GM23248 (cell line): ENCODE measurements around the gene KRT82. TPM values are rescaled to one million over a fixed set of nuclear protein-coding genes. Genes with fewer than 3 reads are reported as not detected.

Experiments used
- DNase-seq: peaks from one replicate; pipeline ENCODE4 v3.0.0-alpha.2; 2015
- H2AFZ ChIP-seq: fragments of 200-600 bp; sonication (generic); 2 replicates; pipeline ENCODE4 v1.6.1; 2016; ENCODE audit warnings: antibody characterized with exemption
- H3F3A ChIP-seq: fragments of 200-600 bp; sonication (generic); 2 replicates; pipeline ENCODE4 v1.6.1; 2016; ENCODE audit warnings: mild to moderate bottlenecking, antibody characterized with exemption, mixed run types; ENCODE audit not compliant: insufficient read depth
- H3K27ac ChIP-seq: fragments of 200-600 bp; sonication (generic); 2 replicates; pipeline ENCODE4 v1.5.1; 2016; ENCODE audit warnings: mild to moderate bottlenecking
- H3K27me3 ChIP-seq: fragments of 200-600 bp; sonication (generic); replicated peaks from 2 replicates; pipeline ENCODE4 v1.6.1; 2016; ENCODE audit warnings: mild to moderate bottlenecking; ENCODE audit not compliant: insufficient read depth
- H3K36me3 ChIP-seq: fragments of 200-600 bp; sonication (generic); 2 replicates; pipeline ENCODE4 v1.6.1; 2016; ENCODE audit warnings: low read depth, mild to moderate bottlenecking
- H3K4me1 ChIP-seq: fragments of 200-600 bp; sonication (generic); 2 replicates; pipeline ENCODE4 v1.6.1; 2016; ENCODE audit warnings: mild to moderate bottlenecking; ENCODE audit not compliant: insufficient read depth
- H3K4me2 ChIP-seq: fragments of 200-600 bp; sonication (generic); one replicate; pipeline ENCODE4 v1.6.1; 2016; ENCODE audit warnings: mild to moderate bottlenecking; ENCODE audit not compliant: unreplicated experiment
- H3K4me3 ChIP-seq: fragments of 200-600 bp; sonication (generic); 2 replicates; pipeline ENCODE4 v1.5.1; 2016; ENCODE audit warnings: mild to moderate bottlenecking
- H3K79me2 ChIP-seq: fragments of 200-600 bp; sonication (generic); 2 replicates; pipeline ENCODE4 v1.6.1; 2016; ENCODE audit warnings: mild to moderate bottlenecking; ENCODE audit not compliant: insufficient read depth
- H3K9ac ChIP-seq: fragments of 200-600 bp; sonication (generic); 2 replicates; pipeline ENCODE4 v1.6.1; 2016; ENCODE audit warnings: mild to moderate bottlenecking
- H3K9me2 ChIP-seq: fragments of 200-600 bp; sonication (generic); 2 replicates; pipeline ENCODE4 v1.6.1; 2016; ENCODE audit warnings: mixed run types, mild to moderate bottlenecking, moderate library complexity; ENCODE audit not compliant: insufficient read depth
- H3K9me3 ChIP-seq: fragments of 200-600 bp; sonication (generic); one replicate; pipeline ENCODE4 v1.6.1; 2017; ENCODE audit warnings: low read depth
- H4K20me1 ChIP-seq: fragments of 200-600 bp; sonication (generic); 2 replicates; pipeline ENCODE4 v1.6.0; 2016; ENCODE audit not compliant: insufficient read depth
- EZH2 ChIP-seq: fragments of 200-600 bp; sonication (generic); IDR thresholded peaks from 2 replicates; pipeline ENCODE4 v1.6.1; 2018; ENCODE audit warnings: antibody characterized with exemption, mild to moderate bottlenecking; ENCODE audit not compliant: insufficient read depth, poor library complexity, severe bottlenecking
- EZH2phosphoT487 ChIP-seq: fragments of 200-600 bp; sonication (generic); IDR thresholded peaks from 2 replicates; pipeline ENCODE4 v1.6.1; 2018; ENCODE audit warnings: antibody characterized with exemption, moderate library complexity, mild to moderate bottlenecking, low read depth; ENCODE audit not compliant: insufficient read depth
- WGBS, 2 experiments: methylation state at CpG; one replicate each; pipeline ENCODE4 v1.1.6; 2015 to 2017; ENCODE audit warnings: low lambda C conversion rate in 2 of 2, low coverage in 1 of 2; ENCODE audit errors: missing lambda C conversion rate in 2 of 2; 5-methylcytosine and 5-hydroxymethylcytosine counted together
- in situ Hi-C: fragments of 300-500 bp; cut with MboI; formaldehyde crosslinking; loops from 2 replicates; pipeline ENCODE4 v1.15.0; 2020
- polyA plus RNA-seq: library from polyadenylated mRNA; unstranded; fragments of >200 nt; fragmentation: Nextera tagmentation; extraction: Ambion mirVana; gene quantifications from 2 replicates; pipeline ENCODE4 v1.2.1, GENCODE V29; 2016
- total RNA-seq: library from RNA; depleted of rRNA; stranded (reverse); fragments of >200 nt; shearing (Covaris generic); gene quantifications from 2 replicates; pipeline ENCODE4 v1.2.3, GENCODE V29; 2014

The KRT82 gene
- total and polyA plus RNA-seq, 2 experiments from 2014 or later: not detected

GRCh38 chr12:52396656-52397055, 9.5 kb downstream of the KRT82 start:
- in situ Hi-C loops: loop anchor here (25.0 kb wide), 1 partner anchor 591 kb away; no protein-coding TSS in a partner anchor
- no peak for TF ChIP-seq EZH2
- Histone ChIP-seq H3K27me3 (peaks cover 32% of the 10 kb centered on the region), H3K4me3 (no peak overlapping the region), H3K4me1 (no peaks in the 10 kb centered on the region), H2AFZ (no peak overlapping the region), H3K27ac (no peak overlapping the region), H3K79me2 (no peaks in the 10 kb centered on the region), H3K36me3 (no peaks in the 10 kb centered on the region), H3K9me3 (no peaks in the 10 kb centered on the region), H3K9ac (no peak overlapping the region), H3K4me2 (no peak overlapping the region), H3F3A (no peaks in the 10 kb centered on the region), H3K9me2 (no peaks in the 10 kb centered on the region), H4K20me1 (no peaks in the 10 kb centered on the region)
- no peak for DNase-seq
- WGBS, 2 experiments: 61 to 72% methylated on average over 8 of the region's 8 CpGs

GRCh38 chr12:52395761-52396434, 10.2 kb downstream of the KRT82 start:
- WGBS, 2 experiments: 40 to 43% methylated on average over 20 of the region's 20 CpGs
- DNase-seq: peak; percentile 56
- no peak overlapping the region for H3K27ac ChIP-seq
- no peak overlapping the region for H2AFZ ChIP-seq
- no peak overlapping the region for H3K9ac ChIP-seq
- H3K79me2 ChIP-seq: no peaks in the 10 kb centered on the region
- in situ Hi-C loops: loop anchor here (25.0 kb wide), 1 partner anchor 591 kb away; no protein-coding TSS in a partner anchor
- H3K27me3 ChIP-seq: peaks cover 32% of the 10 kb centered on the region
- H3F3A ChIP-seq: no peaks in the 10 kb centered on the region
- no peaks in the 10 kb centered on the region for H3K4me1 ChIP-seq
- no peak overlapping the region for H3K4me3 ChIP-seq
- H3K36me3 ChIP-seq: no peaks in the 10 kb centered on the region
- no peaks in the 10 kb centered on the region for H4K20me1 ChIP-seq
- no peak for TF ChIP-seq EZH2
- TF ChIP-seq EZH2phosphoT487: no peak
- no peaks in the 10 kb centered on the region for H3K9me2 ChIP-seq
- H3K4me2 ChIP-seq: no peak overlapping the region
- no peaks in the 10 kb centered on the region for H3K9me3 ChIP-seq

GRCh38 chr12:52394836-52395405, 11.2 kb downstream of the KRT82 start:
- no peaks in the 10 kb centered on the region for H3K79me2 ChIP-seq
- peaks cover 32% of the 10 kb centered on the region for H3K27me3 ChIP-seq
- no peaks in the 10 kb centered on the region for H4K20me1 ChIP-seq
- H3K4me1 ChIP-seq: peaks cover 5% of the 10 kb centered on the region
- in situ Hi-C loops: loop anchor here (25.0 kb wide), 1 partner anchor 592 kb away; no protein-coding TSS in a partner anchor
- TF ChIP-seq EZH2phosphoT487: no peak
- no peak for TF ChIP-seq EZH2
- WGBS, 2 experiments: 70 to 79% methylated on average over 13 of the region's 13 CpGs
- H3K9ac ChIP-seq: no peak overlapping the region
- H2AFZ ChIP-seq: no peak overlapping the region
- H3K27ac ChIP-seq: no peak overlapping the region
- H3F3A ChIP-seq: no peaks in the 10 kb centered on the region
- H3K4me3 ChIP-seq: no peak overlapping the region
- no peaks in the 10 kb centered on the region for H3K36me3 ChIP-seq
- H3K9me2 ChIP-seq: no peaks in the 10 kb centered on the region
- DNase-seq: no peak
- H3K9me3 ChIP-seq: no peaks in the 10 kb centered on the region
- no peak overlapping the region for H3K4me2 ChIP-seq

- H3K9me3 ChIP-seq: no peaks in the 10 kb centered on the region
- H3K27me3 ChIP-seq: peaks cover 25% of the 10 kb centered on the region
- TF ChIP-seq EZH2phosphoT487 (no peak), EZH2 (no peak)
- no peaks in the 10 kb centered on the region for H3K36me3 ChIP-seq
- no peaks in the 10 kb centered on the region for H3K79me2 ChIP-seq
- no peak overlapping the region for H3K27ac ChIP-seq
- WGBS, 2 experiments: 90 to 91% methylated on average over 7 of the region's 7 CpGs
- H3K9me2 ChIP-seq: no peaks in the 10 kb centered on the region
- H3K4me2 ChIP-seq: no peak overlapping the region
- H3K4me1 ChIP-seq: peaks cover 14% of the 10 kb centered on the region
- no peak for DNase-seq
- H2AFZ ChIP-seq: no peak overlapping the region
- no peak overlapping the region for H3K4me3 ChIP-seq
- H4K20me1 ChIP-seq: no peaks in the 10 kb centered on the region
- H3K9ac ChIP-seq: no peak overlapping the region
- peaks cover 6% of the 10 kb centered on the region for H3F3A ChIP-seq
- in situ Hi-C loops: loop anchor here (25.0 kb wide), 1 partner anchor 595 kb away; no protein-coding TSS in a partner anchor
Measured at GRCh38 chr12:52392465-52393007, 13.6 kb downstream of the KRT82 start.
